ENCODE measurements around the gene GPC6.

DNA sequence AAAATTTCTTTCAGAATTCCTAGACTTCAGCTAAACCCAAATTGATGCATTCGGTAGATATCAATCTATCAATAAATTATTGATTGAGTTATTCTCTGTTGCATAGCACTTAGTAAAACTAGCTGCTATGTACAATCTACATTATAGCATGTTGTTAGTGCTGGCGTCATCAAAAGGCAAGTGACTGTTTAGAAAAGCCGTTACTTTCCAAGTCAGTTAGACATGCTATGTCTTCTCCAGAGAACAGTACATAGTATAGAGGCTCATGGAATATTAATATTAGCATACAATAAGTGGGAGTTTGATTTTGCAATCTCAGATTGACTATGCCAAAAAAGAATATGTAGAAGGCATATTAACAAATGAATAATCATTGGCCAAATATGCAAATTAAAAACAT is 1087.3 kb downstream of the GPC6 start:
- no peak for TF ChIP-seq POLR2AphosphoS5 (IDR thresholded peaks at IDR 0.05)
- TF ChIP-seq, protein P1, sequence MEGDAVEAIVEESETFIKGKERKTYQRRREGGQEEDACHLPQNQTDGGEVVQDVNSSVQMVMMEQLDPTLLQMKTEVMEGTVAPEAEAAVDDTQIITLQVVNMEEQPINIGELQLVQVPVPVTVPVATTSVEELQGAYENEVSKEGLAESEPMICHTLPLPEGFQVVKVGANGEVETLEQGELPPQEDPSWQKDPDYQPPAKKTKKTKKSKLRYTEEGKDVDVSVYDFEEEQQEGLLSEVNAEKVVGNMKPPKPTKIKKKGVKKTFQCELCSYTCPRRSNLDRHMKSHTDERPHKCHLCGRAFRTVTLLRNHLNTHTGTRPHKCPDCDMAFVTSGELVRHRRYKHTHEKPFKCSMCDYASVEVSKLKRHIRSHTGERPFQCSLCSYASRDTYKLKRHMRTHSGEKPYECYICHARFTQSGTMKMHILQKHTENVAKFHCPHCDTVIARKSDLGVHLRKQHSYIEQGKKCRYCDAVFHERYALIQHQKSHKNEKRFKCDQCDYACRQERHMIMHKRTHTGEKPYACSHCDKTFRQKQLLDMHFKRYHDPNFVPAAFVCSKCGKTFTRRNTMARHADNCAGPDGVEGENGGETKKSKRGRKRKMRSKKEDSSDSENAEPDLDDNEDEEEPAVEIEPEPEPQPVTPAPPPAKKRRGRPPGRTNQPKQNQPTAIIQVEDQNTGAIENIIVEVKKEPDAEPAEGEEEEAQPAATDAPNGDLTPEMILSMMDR (IDR thresholded peaks at IDR 0.05): no peak
